OCI-LY3 (cell line): Measurements from ENCODE around the gene RAB8B.

Source experiments
- H2AFZ ChIP-seq: fragments of 200-600, 300-600 bp; shearing (Covaris generic); 2 replicates; pipeline ENCODE4 v1.6.0; 2014; ENCODE audit warnings: antibody characterized with exemption, low read depth, low read length
- H3K27ac ChIP-seq: fragments of 200-600, 300-600 bp; sonication (generic); 2 replicates; pipeline ENCODE4 v1.5.1; 2014; ENCODE audit warnings: mild to moderate bottlenecking, low read length, moderate library complexity, mixed read lengths
- H3K27me3 ChIP-seq: fragments of 200-600, 300-600 bp; sonication (generic); 2 replicates; pipeline ENCODE4 v1.6.1; 2014; ENCODE audit warnings: low read depth, low read length, mixed read lengths
- H3K36me3 ChIP-seq: fragments of 200-600, 300-600 bp; sonication (generic); replicated peaks from 2 replicates; pipeline ENCODE3; 2014; ENCODE audit warnings: low read depth, low read length, mixed read lengths
- H3K4me1 ChIP-seq: fragments of 300-600, 200-600 bp; sonication (generic); 2 replicates; pipeline ENCODE4 v1.6.1; 2014; ENCODE audit warnings: low read length, mixed read lengths
- H3K4me2 ChIP-seq: fragments of 200-600, 300-600 bp; sonication (generic); 2 replicates; pipeline ENCODE4 v1.6.1; 2014; ENCODE audit warnings: low read length, mixed read lengths
- H3K4me3 ChIP-seq: fragments of 300-600, 200-600 bp; sonication (generic); 2 replicates; pipeline ENCODE4 v1.5.1; 2014; ENCODE audit warnings: antibody characterized with exemption, mild to moderate bottlenecking, low read length, moderate library complexity
- H3K79me2 ChIP-seq: fragments of 300-600, 200-600 bp; shearing (Covaris generic); 2 replicates; pipeline ENCODE4 v1.6.1; 2014; ENCODE audit warnings: mild to moderate bottlenecking, low read length, mixed read lengths
- H3K9ac ChIP-seq: fragments of 300-600, 200-600 bp; shearing (Covaris generic); 2 replicates; pipeline ENCODE4 v1.6.0; 2014; ENCODE audit warnings: mild to moderate bottlenecking, low read length, moderate library complexity
- H3K9me3 ChIP-seq: fragments of 200-600, 300-600 bp; shearing (Covaris generic); 2 replicates; pipeline ENCODE4 v1.6.1; 2014; ENCODE audit warnings: low read length, mixed read lengths; ENCODE audit not compliant: insufficient read depth
- H4K20me1 ChIP-seq: fragments of 200-600, 300-600 bp; sonication (generic); 2 replicates; pipeline ENCODE4 v1.6.1; 2016; ENCODE audit warnings: low read length, mixed read lengths; ENCODE audit not compliant: insufficient read depth
- CTCF ChIP-seq: fragments of 200-600, 300-600 bp; sonication (generic); IDR thresholded peaks from 2 replicates; pipeline ENCODE4 v1.5.1; 2014; ENCODE audit warnings: antibody characterized with exemption, low read length, low read depth
- EZH2phosphoT487 ChIP-seq: fragments of 200-600 bp; shearing (Covaris generic); IDR thresholded peaks from 2 replicates; pipeline ENCODE4 v1.6.1; 2018; ENCODE audit warnings: antibody characterized with exemption, mixed run types, low read depth

Gene RAB8B

GRCh38 chr15:63274427-63274826 is 85.0 kb downstream of the RAB8B start:
- Histone ChIP-seq H2AFZ (no peak overlapping the region), H3K27me3 (no peaks in the 10 kb centered on the region), H3K9ac (no peak overlapping the region), H4K20me1 (no peaks in the 10 kb centered on the region), H3K4me1 (peaks cover 11% of the 10 kb centered on the region; the same call in 1 of the 2 replicates), H3K79me2 (no peaks in the 10 kb centered on the region), H3K36me3 (no peaks in the 10 kb centered on the region), H3K4me2 (no peak overlapping the region), H3K4me3 (no peak overlapping the region), H3K9me3 (no peaks in the 10 kb centered on the region), H3K27ac (no peak overlapping the region)
- no peak for TF ChIP-seq CTCF
- no peak for TF ChIP-seq EZH2phosphoT487

- Histone ChIP-seq H3K9me3 (no peaks in the 10 kb centered on the region), H4K20me1 (no peaks in the 10 kb centered on the region), H3K27ac (0 out of 2 replicates have a peak overlapping the region, but pooled peaks have one; percentile 15), H3K4me1 (peaks cover 11% of the 10 kb centered on the region; the same call in 1 of the 2 replicates), H2AFZ (peak overlapping the region; percentile 27; the same call in 1 of the 2 replicates), H3K9ac (peak overlapping the region; percentile 71), H3K36me3 (peaks cover 3% of the 10 kb centered on the region), H3K4me2 (peak overlapping the region; percentile 75), H3K27me3 (no peaks in the 10 kb centered on the region), H3K4me3 (peak overlapping the region; percentile 80), H3K79me2 (no peaks in the 10 kb centered on the region)
- no peak for TF ChIP-seq CTCF
- no peak for TF ChIP-seq EZH2phosphoT487
These were observed 87.1 kb downstream of the RAB8B start for GRCh38 chr15:63276342-63277037.

GRCh38 chr15:63277038-63277892 is 87.9 kb downstream of the RAB8B start, which contains the start of gene APH1B:
Gene APH1B (plus strand): TSS chr15:63277605. CDS start chr15:63277624, 19 bp downstream.
- Histone ChIP-seq H3K27me3 (no peaks in the 10 kb centered on the region), H3K27ac (peak within 1 kb of the TSS; percentile 39), H3K4me2 (peak within 1 kb of the TSS; percentile 75), H4K20me1 (no peaks in the 10 kb centered on the region), H3K4me1 (peaks cover 11% of the 10 kb centered on the region; the same call in 1 of the 2 replicates), H3K36me3 (peaks cover 3% of the 10 kb centered on the region), H3K79me2 (no peaks in the 10 kb centered on the region), H3K4me3 (peak within 1 kb of the TSS; percentile 97), H2AFZ (peak within 1 kb of the TSS; percentile 86), H3K9me3 (no peaks in the 10 kb centered on the region), H3K9ac (peak within 1 kb of the TSS; percentile 91)
- TF ChIP-seq CTCF (no peak), EZH2phosphoT487 (no peak)
